HG02840 (cell line): ENCODE measurements around the gene CFAP97.
"Not testable (repeated sequence)": the region's sequence is repeated elsewhere in the genome, so short reads cannot be mapped to it uniquely, and the experiment has no call there.

Experiments
- ATAC-seq: cut with Tn5 transposase; IDR thresholded peaks from one replicate; pipeline ENCODE4 v1.9.1; 2021; ENCODE audit warnings: mild to moderate bottlenecking, moderate library complexity, moderate number of reproducible peaks; ENCODE audit not compliant: unreplicated experiment, low FRiP score

Gene CFAP97

GRCh38 chr4:185202984-185203485 lies 765 bp downstream of the CFAP97 start:
- ATAC-seq, result peak; percentile 0

- no peak for ATAC-seq
Observed at GRCh38 chr4:185201977-185202962, 1.5 kb downstream of the CFAP97 start.

- not testable (repeated sequence) for ATAC-seq
Observed at GRCh38 chr4:185198189-185198588, 5.6 kb downstream of the CFAP97 start.

- no peak for ATAC-seq
Observed at GRCh38 chr4:185196437-185196836, 7.4 kb downstream of the CFAP97 start.

- ATAC-seq, result no peak
Observed at GRCh38 chr4:185194924-185195888, 8.6 kb downstream of the CFAP97 start.

GRCh38 chr4:185192059-185192458 lies 11.7 kb downstream of the CFAP97 start:
- ATAC-seq, result peak; percentile 68

GRCh38 chr4:185190306-185190856 lies 13.4 kb downstream of the CFAP97 start:
- no peak for ATAC-seq

- no peak for ATAC-seq
Observed at GRCh38 chr4:185189606-185190305, 14.0 kb downstream of the CFAP97 start.

- ATAC-seq, result no peak
Observed at GRCh38 chr4:185186769-185187168, 17.0 kb downstream of the CFAP97 start.

- ATAC-seq, result no peak
Observed at GRCh38 chr4:185183622-185184281, 20.0 kb downstream of the CFAP97 start.

- no peak for ATAC-seq
Observed at GRCh38 chr4:185182239-185182638, 21.6 kb downstream of the CFAP97 start.

- no peak for ATAC-seq
Observed at GRCh38 chr4:185179488-185179887, 24.3 kb downstream of the CFAP97 start.

- ATAC-seq, result no peak
Observed at GRCh38 chr4:185171373-185172071, 32.3 kb downstream of the CFAP97 start.

- no peak for ATAC-seq
Observed at GRCh38 chr4:185167234-185167633, 36.6 kb downstream of the CFAP97 start.

- ATAC-seq, result peak; percentile 88
Observed at GRCh38 chr4:185165605-185166063, 38.2 kb downstream of the CFAP97 start.

- ATAC-seq, result no peak
Observed at GRCh38 chr4:185151296-185151695, 52.5 kb downstream of the CFAP97 start.

GRCh38 chr4:185149392-185149791 lies 54.4 kb downstream of the CFAP97 start:
- no peak for ATAC-seq

GRCh38 chr4:185145572-185145971 lies 58.2 kb downstream of the CFAP97 start:
- ATAC-seq, result no peak
